ENCODE data around the gene AMBP. TPM values are rescaled to one million over a fixed set of nuclear protein-coding genes. Genes with fewer than 3 reads are reported as not detected.

AMBP gene
- total RNA-seq, 2 donors from 2014 or later: 53.4 to 307 TPM

DNA sequence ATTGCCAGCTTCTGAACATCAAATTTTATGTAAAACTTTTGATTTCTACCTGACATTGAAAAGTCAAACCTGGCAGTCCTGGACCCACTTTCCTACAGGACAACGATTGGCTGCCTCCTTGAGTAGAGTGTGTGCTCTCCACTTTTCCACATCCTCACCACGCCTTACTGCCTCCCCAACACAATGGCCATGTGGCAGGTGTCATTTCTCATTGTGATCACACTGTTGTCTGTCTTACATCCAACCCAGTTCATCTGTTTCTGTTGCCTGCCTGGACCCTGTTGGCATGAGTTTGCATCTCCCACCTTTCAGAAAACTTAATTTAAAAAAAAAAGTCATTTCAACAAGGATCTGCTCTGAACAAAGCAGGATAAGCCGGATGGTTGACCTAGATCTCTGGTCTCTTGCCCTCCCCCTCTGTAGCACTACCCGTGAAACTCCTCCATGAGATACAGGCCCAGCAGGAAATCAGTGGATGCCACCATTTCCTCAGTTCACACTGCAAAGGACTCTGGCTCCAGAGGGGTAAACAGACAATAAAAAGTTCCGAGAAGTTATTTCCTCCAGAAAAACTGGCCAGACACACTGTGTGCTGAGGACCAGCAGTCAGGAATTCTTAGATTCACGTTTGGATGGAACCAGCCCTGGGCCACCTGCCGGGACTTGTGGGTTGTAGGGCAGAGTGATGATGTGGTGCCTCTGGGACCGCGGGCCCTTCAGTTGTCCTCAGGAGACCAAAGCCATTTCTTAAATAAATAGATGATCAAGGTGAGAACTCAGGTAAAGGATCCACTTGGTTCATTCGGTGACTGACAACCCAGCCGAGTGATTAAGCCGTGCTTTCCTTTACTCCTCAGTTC lies 48.6 kb downstream of the AMBP start:
- peak in 3 of 4 donors; percentile 1 to 5 (median 3) for DNase-seq

GRCh38 chr9:114028646-114029045 lies 49.5 kb downstream of the AMBP start:
- Histone ChIP-seq H3K4me1 (no peaks in the 10 kb centered on the region), H3K27me3 (no peaks in the 10 kb centered on the region), H3K9me3 (no peaks in the 10 kb centered on the region), H3K27ac (no peak overlapping the region), H3K4me3 (no peak overlapping the region), H3K36me3 (replicated peaks in 1 of 2; ENCODE audit: insufficient read depth in 1 of 2, low read depth in 2 of 2) (no peaks in the 10 kb centered on the region)
- DNase-seq (peak in 2 of 4 donors; percentile 5 to 7), ATAC-seq (no peak)
- WGBS, 2 donors: 96 to 98% methylated on average over 12 to 22 of the region's 22 CpGs
- intact Hi-C loops (cut with DNase I): no loop called here
- TF ChIP-seq, protein P1, sequence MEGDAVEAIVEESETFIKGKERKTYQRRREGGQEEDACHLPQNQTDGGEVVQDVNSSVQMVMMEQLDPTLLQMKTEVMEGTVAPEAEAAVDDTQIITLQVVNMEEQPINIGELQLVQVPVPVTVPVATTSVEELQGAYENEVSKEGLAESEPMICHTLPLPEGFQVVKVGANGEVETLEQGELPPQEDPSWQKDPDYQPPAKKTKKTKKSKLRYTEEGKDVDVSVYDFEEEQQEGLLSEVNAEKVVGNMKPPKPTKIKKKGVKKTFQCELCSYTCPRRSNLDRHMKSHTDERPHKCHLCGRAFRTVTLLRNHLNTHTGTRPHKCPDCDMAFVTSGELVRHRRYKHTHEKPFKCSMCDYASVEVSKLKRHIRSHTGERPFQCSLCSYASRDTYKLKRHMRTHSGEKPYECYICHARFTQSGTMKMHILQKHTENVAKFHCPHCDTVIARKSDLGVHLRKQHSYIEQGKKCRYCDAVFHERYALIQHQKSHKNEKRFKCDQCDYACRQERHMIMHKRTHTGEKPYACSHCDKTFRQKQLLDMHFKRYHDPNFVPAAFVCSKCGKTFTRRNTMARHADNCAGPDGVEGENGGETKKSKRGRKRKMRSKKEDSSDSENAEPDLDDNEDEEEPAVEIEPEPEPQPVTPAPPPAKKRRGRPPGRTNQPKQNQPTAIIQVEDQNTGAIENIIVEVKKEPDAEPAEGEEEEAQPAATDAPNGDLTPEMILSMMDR (IDR thresholded peaks at IDR 0.05): no peak
- no peak for TF ChIP-seq POLR2A (IDR thresholded peaks at IDR 0.05)

More for the DNA sequence above, 48.6 kb downstream of the AMBP start:
- no peaks in the 10 kb centered on the region for H3K27me3 ChIP-seq
- H3K36me3 ChIP-seq (replicated peaks in 1 of 2; ENCODE audit: insufficient read depth in 1 of 2, low read depth in 2 of 2): no peaks in the 10 kb centered on the region
- no peak overlapping the region for H3K4me3 ChIP-seq
- H3K27ac ChIP-seq: no peak overlapping the region
- no peaks in the 10 kb centered on the region for H3K4me1 ChIP-seq
- TF ChIP-seq POLR2A (IDR thresholded peaks at IDR 0.05): no peak
- TF ChIP-seq, protein P1 (IDR thresholded peaks at IDR 0.05): no peak
- 85 to 86% methylated on average over 12 of the region's 12 CpGs for WGBS, 2 donors
- ATAC-seq: no peak
- no peaks in the 10 kb centered on the region for H3K9me3 ChIP-seq
- intact Hi-C loops (cut with DNase I): loop anchor here (10.0 kb wide), 1 partner anchor 215 kb away; no protein-coding TSS in a partner anchor

GRCh38 chr9:114027863-114028465 lies 50.1 kb downstream of the AMBP start:
- Histone ChIP-seq H3K4me3 (no peak overlapping the region), H3K4me1 (no peaks in the 10 kb centered on the region), H3K9me3 (no peaks in the 10 kb centered on the region), H3K36me3 (replicated peaks in 1 of 2; ENCODE audit: insufficient read depth in 1 of 2, low read depth in 2 of 2) (no peaks in the 10 kb centered on the region), H3K27me3 (no peaks in the 10 kb centered on the region), H3K27ac (no peak overlapping the region)
- TF ChIP-seq, protein P1 (IDR thresholded peaks at IDR 0.05): no peak
- no peak for TF ChIP-seq POLR2A (IDR thresholded peaks at IDR 0.05)
- DNase-seq (peak in 1 of 4 donors; percentile 4), ATAC-seq (no peak)
- intact Hi-C loops (cut with DNase I): no loop called here
- 64 to 96% methylated on average over 4 of the region's 4 CpGs for WGBS, 2 donors

DNA sequence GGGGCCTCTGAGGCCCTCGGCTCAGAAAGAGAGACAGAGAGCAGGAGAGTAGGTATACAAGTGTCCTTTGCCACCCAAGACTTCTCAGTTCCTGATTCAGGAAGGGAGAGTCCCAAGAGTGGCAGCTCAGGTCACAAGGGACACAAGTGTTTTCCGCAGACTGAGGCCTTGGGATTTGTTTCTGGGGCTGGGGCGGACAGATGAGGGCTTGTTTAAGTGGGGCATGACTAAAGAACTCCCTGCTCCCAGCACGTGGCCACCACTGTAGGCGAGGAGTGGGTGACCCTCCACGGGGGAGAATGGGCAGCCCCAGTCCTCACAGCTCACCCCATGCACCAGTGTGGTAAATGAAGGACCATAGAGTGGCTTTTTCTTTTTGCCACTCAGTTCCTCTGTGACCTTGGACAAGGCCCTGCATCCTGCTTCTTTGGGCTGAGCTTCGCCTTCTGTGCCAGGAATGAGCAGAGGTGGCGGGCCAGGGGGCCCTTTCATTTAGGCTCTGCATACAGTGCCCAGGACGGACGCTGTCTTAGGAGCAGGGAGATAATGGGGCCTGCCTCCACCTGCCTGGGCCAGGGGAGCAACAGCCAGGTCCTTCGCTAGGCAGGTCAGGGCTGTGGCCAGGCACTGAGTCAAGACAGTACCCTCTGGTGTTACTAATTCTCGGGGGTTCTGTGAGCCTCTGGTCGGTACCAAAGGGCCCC lies 50.8 kb downstream of the AMBP start:
- H3K4me3 ChIP-seq: no peak overlapping the region
- WGBS, 2 donors: 96% methylated on average over 11 to 13 of the region's 13 CpGs
- H3K27ac ChIP-seq: no peak overlapping the region
- DNase-seq (peak in 1 of 4 donors; percentile 6), ATAC-seq (no peak)
- peaks cover 0 to 4% of the 10 kb centered on the region in 2 donors for H3K36me3 ChIP-seq (replicated peaks in 1 of 2; ENCODE audit: insufficient read depth in 1 of 2, low read depth in 2 of 2)
- no peaks in the 10 kb centered on the region for H3K4me1 ChIP-seq
- TF ChIP-seq, protein P1 (IDR thresholded peaks at IDR 0.05): no peak
- TF ChIP-seq POLR2A (IDR thresholded peaks at IDR 0.05): no peak
- intact Hi-C loops (cut with DNase I): no loop called here
- no peaks in the 10 kb centered on the region for H3K27me3 ChIP-seq
- H3K9me3 ChIP-seq: peaks cover 0 to 3% (median 0%) of the 10 kb centered on the region in 3 donors
